Measurements from ENCODE around the gene KRTAP9-3. TPM values are rescaled to one million over a fixed set of nuclear protein-coding genes. Genes with fewer than 3 reads are reported as not detected.
"Not testable (repeated sequence)": the region's sequence is repeated elsewhere in the genome, so short reads cannot be mapped to it uniquely, and the experiment has no call there.

The KRTAP9-3 gene
- total and polyA plus RNA-seq, 11 donors = not detected

DNA sequence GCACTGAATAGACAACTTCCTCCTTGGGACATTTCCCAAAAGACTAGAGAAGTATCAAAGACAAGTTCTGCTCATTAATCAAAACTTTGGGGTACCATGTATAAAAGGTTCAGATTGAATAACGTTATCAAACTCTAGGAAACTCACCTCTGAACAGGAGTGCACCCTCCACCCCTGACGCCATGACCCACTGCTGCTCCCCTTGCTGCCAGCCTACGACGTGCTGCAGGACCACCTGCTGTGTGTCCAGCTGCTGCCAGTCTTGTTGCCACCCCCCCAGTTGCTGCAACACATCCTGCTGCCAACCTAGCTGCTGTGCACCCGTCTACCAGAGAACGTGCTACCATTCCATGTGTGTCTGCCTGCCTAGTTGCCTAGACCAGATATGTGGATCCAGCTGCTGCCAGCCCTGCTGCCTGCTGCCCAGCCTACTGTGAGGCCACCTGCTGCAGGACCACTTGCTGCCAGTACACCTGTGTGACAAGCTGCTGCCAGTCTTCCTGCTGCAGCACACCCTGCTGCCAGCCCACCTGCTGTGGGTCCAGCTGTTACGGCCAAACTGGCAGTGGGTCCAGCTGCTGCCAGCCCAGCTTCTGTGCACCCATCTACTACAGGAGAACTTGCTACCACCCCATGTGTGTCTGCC lies 19.6 kb upstream of the KRTAP9-3 start:
- ATAC-seq (no peak), DNase-seq (no peak)
- Histone ChIP-seq H3K9me3 (no peaks in the 10 kb centered on the region), H3K36me3 (no peaks in the 10 kb centered on the region), H3K4me1 (no peaks in the 10 kb centered on the region), H3K4me3 (no peak overlapping the region), H3K27me3 (peaks cover 0 to 44% (median 6%) of the 10 kb centered on the region in 9 donors), H3K27ac (no peak overlapping the region)
- no peak for TF ChIP-seq POLR2A (IDR thresholded peaks at IDR 0.05)
- TF ChIP-seq, protein P1, sequence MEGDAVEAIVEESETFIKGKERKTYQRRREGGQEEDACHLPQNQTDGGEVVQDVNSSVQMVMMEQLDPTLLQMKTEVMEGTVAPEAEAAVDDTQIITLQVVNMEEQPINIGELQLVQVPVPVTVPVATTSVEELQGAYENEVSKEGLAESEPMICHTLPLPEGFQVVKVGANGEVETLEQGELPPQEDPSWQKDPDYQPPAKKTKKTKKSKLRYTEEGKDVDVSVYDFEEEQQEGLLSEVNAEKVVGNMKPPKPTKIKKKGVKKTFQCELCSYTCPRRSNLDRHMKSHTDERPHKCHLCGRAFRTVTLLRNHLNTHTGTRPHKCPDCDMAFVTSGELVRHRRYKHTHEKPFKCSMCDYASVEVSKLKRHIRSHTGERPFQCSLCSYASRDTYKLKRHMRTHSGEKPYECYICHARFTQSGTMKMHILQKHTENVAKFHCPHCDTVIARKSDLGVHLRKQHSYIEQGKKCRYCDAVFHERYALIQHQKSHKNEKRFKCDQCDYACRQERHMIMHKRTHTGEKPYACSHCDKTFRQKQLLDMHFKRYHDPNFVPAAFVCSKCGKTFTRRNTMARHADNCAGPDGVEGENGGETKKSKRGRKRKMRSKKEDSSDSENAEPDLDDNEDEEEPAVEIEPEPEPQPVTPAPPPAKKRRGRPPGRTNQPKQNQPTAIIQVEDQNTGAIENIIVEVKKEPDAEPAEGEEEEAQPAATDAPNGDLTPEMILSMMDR (IDR thresholded peaks at IDR 0.05) = no peak
- WGBS, 4 donors = 68 to 73% (median 70%) methylated on average over 4 to 7 of the region's 7 CpGs
- intact Hi-C loops (cut with DNase I) = no loop called here

DNA sequence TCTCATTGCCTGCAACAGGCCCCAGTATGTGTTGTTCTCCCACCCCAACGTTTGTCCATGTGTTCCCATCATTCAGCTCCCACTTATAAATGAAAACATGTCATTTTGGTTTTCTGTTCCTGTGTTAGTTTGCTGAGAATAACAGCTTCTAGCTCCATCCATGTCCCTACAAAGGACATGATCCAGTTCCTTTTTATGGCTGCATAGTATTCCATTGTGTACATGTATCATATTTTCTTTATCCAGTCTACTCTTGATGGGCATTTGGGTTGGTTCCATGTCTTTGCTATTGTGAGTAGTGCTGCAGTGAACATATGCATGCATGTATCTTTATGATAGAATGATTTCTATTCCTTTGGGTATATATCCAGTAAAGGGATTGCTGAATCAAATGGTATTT lies 16.6 kb upstream of the KRTAP9-3 start:
- intact Hi-C loops (cut with DNase I) = no loop called here
- TF ChIP-seq, protein P1 (IDR thresholded peaks at IDR 0.05) = no peak
- TF ChIP-seq POLR2A (IDR thresholded peaks at IDR 0.05) = no peak
- peaks cover 0 to 5% (median 0%) of the 10 kb centered on the region in 12 donors for H3K9me3 ChIP-seq
- H3K27ac ChIP-seq = no peak overlapping the region
- H3K27me3 ChIP-seq = peaks cover 0 to 42% (median 3%) of the 10 kb centered on the region in 9 donors
- no peaks in the 10 kb centered on the region for H3K36me3 ChIP-seq
- no peaks in the 10 kb centered on the region for H3K4me1 ChIP-seq
- no peak for ATAC-seq
- no peak for DNase-seq
- H3K4me3 ChIP-seq = no peak overlapping the region
- 51 to 81% (median 69%) methylated on average over 1 of the region's 1 CpG for WGBS, 4 donors

DNA sequence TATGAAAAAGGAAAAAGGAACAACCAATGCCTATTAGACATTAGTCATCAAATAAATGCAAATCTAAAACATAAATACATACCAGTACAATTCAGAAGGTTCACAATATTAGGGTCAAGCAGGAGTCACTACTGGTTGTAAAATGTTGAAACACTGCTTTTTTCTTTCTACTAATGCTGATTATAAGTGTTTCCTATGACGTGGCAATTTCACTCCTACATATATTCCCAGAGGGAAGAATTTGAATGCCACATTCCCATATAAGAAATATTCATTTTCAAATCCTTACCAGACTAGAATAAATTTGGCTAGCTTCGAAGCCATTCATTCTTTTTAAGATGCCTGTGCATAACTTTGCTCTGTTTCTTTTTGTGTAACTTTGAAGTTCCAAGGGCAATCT lies 8.4 kb upstream of the KRTAP9-3 start:
- no peak overlapping the region for H3K27ac ChIP-seq
- no peak overlapping the region for H3K4me3 ChIP-seq
- no peak for ATAC-seq
- no peak for TF ChIP-seq POLR2A (IDR thresholded peaks at IDR 0.05)
- TF ChIP-seq, protein P1 (IDR thresholded peaks at IDR 0.05) = no peak
- H3K9me3 ChIP-seq = peaks cover 0 to 5% (median 0%) of the 10 kb centered on the region in 12 donors
- no peak for DNase-seq
- intact Hi-C loops (cut with DNase I) = no loop called here
- WGBS, 4 donors = 55 to 66% (median 58%) methylated on average over 2 of the region's 2 CpGs
- H3K4me1 ChIP-seq = no peaks in the 10 kb centered on the region
- H3K27me3 ChIP-seq = peaks cover 0 to 11% (median 0%) of the 10 kb centered on the region in 9 donors
- H3K36me3 ChIP-seq = no peaks in the 10 kb centered on the region

DNA sequence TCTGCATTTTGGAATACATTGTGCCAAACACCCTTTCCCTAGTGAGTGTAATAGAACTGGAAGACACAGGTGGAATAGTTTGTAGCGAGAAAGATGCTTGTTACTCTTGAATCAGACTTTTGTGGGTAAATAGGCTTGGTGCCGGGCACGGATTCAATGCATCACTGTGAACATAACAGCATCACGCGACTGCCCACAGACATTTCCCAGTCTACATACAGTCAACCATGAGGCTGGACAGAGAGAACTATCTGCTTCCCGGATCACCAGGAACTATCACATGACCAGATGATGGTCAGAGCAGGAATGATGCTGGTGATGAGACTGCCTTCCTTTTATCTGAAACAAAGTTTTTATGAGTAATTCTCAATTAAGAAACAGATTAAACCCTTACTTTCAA lies 6.2 kb upstream of the KRTAP9-3 start:
- intact Hi-C loops (cut with DNase I) = no loop called here
- WGBS, 4 donors = 92 to 95% (median 92%) methylated on average over 6 of the region's 6 CpGs
- H3K36me3 ChIP-seq = no peaks in the 10 kb centered on the region
- H3K27me3 ChIP-seq = peaks cover 0 to 17% (median 0%) of the 10 kb centered on the region in 9 donors
- DNase-seq (no peak), ATAC-seq (no peak)
- H3K4me1 ChIP-seq = no peaks in the 10 kb centered on the region
- H3K9me3 ChIP-seq = no peaks in the 10 kb centered on the region
- H3K4me3 ChIP-seq = no peak overlapping the region
- no peak overlapping the region for H3K27ac ChIP-seq
- TF ChIP-seq, protein P1 (IDR thresholded peaks at IDR 0.05) = no peak
- no peak for TF ChIP-seq POLR2A (IDR thresholded peaks at IDR 0.05)

DNA sequence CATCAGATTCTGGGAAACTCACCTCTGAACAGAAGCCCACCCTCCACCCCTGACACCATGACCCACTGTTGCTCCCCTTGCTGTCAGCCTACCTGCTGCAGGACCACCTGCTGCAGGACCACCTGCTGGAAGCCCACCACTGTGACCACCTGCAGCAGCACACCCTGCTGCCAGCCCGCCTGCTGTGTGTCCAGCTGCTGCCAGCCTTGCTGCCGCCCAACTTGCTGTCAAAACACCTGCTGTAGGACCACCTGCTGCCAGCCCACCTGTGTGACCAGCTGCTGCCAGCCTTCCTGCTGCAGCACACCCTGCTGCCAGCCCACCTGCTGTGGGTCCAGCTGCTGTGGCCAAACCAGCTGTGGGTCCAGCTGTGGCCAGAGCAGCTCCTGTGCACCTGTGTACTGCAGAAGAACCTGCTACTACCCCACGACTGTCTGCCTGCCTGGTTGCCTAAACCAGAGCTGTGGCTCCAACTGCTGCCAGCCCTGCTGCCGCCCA lies 5.6 kb upstream of the KRTAP9-3 start, which contains the start of gene KRTAP9-2:
Gene KRTAP9-2, plus strand, starts transcription at position 51 of the 498 bp plus-strand sequence. Its CDS starts 7 bp downstream, at position 58.
- peaks cover 0 to 20% (median 0%) of the 10 kb centered on the region in 9 donors for H3K27me3 ChIP-seq
- H3K9me3 ChIP-seq; H3K4me1 ChIP-seq; ATAC-seq; H3K36me3 ChIP-seq; H3K4me3 ChIP-seq; DNase-seq; H3K27ac ChIP-seq; intact Hi-C loops (cut with DNase I): not testable (repeated sequence)
- 41 to 70% (median 60%) methylated on average over 2 to 3 of the region's 4 CpGs; no CpG with 5 or more reads in 1 of the 4 donors for WGBS, 4 donors

All from heart left ventricle (tissue), 16 donors.